SU-DHL-6 (cell line): ENCODE data around the gene PLAAT4.

Source experiments
- H2AFZ ChIP-seq: fragments of 200-600 bp; sonication (generic); 2 replicates; pipeline ENCODE4 v1.6.1; 2014; ENCODE audit warnings: low read depth, mild to moderate bottlenecking, moderate library complexity, mixed read lengths, antibody characterized with exemption, low read length; ENCODE audit not compliant: severe bottlenecking
- H3F3A ChIP-seq: fragments of 200-600 bp; shearing (Covaris generic); 2 replicates; pipeline ENCODE4 v1.6.0; 2016; ENCODE audit warnings: antibody characterized with exemption, mild to moderate bottlenecking; ENCODE audit not compliant: insufficient read depth
- H3K27ac ChIP-seq: fragments of 200-600 bp; sonication (generic); 2 replicates; pipeline ENCODE4 v1.5.1; 2016; ENCODE audit warnings: low read depth, mild to moderate bottlenecking, low read length, moderate library complexity, mixed read lengths
- H3K27me3 ChIP-seq: fragments of 200-600 bp; sonication (generic), shearing (Covaris generic); 2 replicates; pipeline ENCODE4 v1.6.0; 2014; ENCODE audit warnings: mild to moderate bottlenecking, low read length
- H3K36me3 ChIP-seq: fragments of 200-600 bp; sonication (generic); 2 replicates; pipeline ENCODE4 v1.6.1; 2014; ENCODE audit warnings: mild to moderate bottlenecking, low read length, mixed read lengths
- H3K4me2 ChIP-seq: fragments of 300-600, 200-600 bp; shearing (Covaris generic), sonication (generic); 2 replicates; pipeline ENCODE4 v1.6.0; 2014; ENCODE audit warnings: low read length, low read depth, mild to moderate bottlenecking; ENCODE audit not compliant: poor library complexity, severe bottlenecking
- H3K4me3 ChIP-seq: fragments of 200-600 bp; sonication (generic); 2 replicates; pipeline ENCODE4 v1.5.1; 2014; ENCODE audit warnings: antibody characterized with exemption, low read length, mild to moderate bottlenecking, mixed read lengths; ENCODE audit not compliant: insufficient read depth, poor library complexity, severe bottlenecking
- H3K79me2 ChIP-seq: fragments of 200-600 bp; sonication (generic); 2 replicates; pipeline ENCODE4 v1.6.1; 2014; ENCODE audit warnings: mild to moderate bottlenecking, low read length, moderate library complexity; ENCODE audit not compliant: insufficient read depth
- H3K9ac ChIP-seq: fragments of 200-600 bp; sonication (generic); 2 replicates; pipeline ENCODE4 v1.7.0; 2014; ENCODE audit warnings: mild to moderate bottlenecking, low read length
- H3K9me2 ChIP-seq: fragments of 200-600 bp; sonication (generic); replicated peaks from 2 replicates; pipeline ENCODE4 v1.6.1; 2014; ENCODE audit warnings: low read length; ENCODE audit not compliant: insufficient read depth
- H3K9me3 ChIP-seq: fragments of 200-600 bp; sonication (generic); 2 replicates; pipeline ENCODE4 v1.6.1; 2014; ENCODE audit warnings: low read length, mixed read lengths; ENCODE audit not compliant: insufficient read depth
- H4K20me1 ChIP-seq: fragments of 200-600 bp; sonication (generic); 2 replicates; pipeline ENCODE4 v1.6.1; 2014; ENCODE audit warnings: low read depth, mild to moderate bottlenecking, antibody characterized with exemption, low read length, moderate library complexity, mixed read lengths
- EZH2phosphoT487 ChIP-seq: fragments of 200-600 bp; sonication (generic), shearing (Covaris generic); conservative IDR thresholded peaks from 2 replicates; pipeline ENCODE4 v1.6.1; 2018; ENCODE audit warnings: mild to moderate bottlenecking, antibody characterized with exemption, low read length, moderate library complexity, mixed read lengths
- TF ChIP-seq, protein P1 (sequence below): fragments of 200-600 bp; sonication (generic); IDR thresholded peaks from one replicate; pipeline ENCODE4 v1.5.1; 2017; ENCODE audit warnings: antibody characterized with exemption, mild to moderate bottlenecking, low read length, moderate library complexity; ENCODE audit not compliant: insufficient read depth, poor library complexity, severe bottlenecking

Gene PLAAT4

DNA sequence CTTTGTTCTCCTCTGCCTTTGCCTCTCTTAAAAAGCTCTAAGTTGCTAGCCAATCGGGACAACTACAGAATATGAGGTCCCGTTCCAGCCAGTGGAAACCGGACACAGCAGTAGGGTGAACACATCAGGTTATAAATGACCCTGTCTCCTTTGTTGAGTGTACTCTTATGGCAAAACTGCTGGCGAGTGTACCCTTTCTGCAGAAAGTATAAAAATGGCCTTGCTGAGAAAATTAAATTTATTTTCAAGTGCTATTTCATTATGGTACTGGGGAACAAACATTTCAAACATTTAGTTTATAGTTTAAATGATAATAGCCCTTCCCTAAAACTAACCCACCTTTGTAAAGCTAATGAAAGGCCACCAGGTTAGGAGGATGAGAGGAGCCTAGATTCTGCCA is 36.7 kb upstream of the PLAAT4 start:
- Histone ChIP-seq H3K9ac (no peak overlapping the region), H3K4me3 (no peak overlapping the region), H3K27ac (no peak overlapping the region)

DNA sequence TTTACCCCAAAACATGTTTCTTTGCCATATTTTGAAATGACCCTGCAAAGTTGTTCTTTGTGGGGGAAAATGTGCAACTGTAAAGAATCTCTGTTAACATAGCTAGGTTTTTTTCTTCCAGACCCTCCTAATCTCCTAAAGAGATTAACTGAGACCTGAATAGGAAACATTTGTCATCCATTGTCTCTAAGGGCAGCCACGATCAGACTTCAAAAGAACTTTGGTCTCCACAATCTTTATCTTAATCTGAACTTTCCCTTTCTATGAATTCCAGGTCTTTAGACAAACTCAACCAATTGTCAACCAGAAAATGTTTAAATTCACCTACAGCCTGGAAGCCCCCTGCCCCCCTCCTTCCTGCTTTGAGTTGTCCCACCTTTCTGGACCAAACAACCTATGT is 35.4 kb upstream of the PLAAT4 start:
- H3F3A ChIP-seq, result no peaks in the 10 kb centered on the region
- H3K9ac ChIP-seq, result no peak overlapping the region
- no peak overlapping the region for H2AFZ ChIP-seq
- H3K4me2 ChIP-seq, result no peak overlapping the region
- H4K20me1 ChIP-seq, result no peaks in the 10 kb centered on the region
- H3K4me3 ChIP-seq, result no peak overlapping the region
- H3K27ac ChIP-seq, result no peak overlapping the region
- H3K9me2 ChIP-seq, result no peaks in the 10 kb centered on the region
- no peaks in the 10 kb centered on the region for H3K27me3 ChIP-seq
- 0 out of 2 replicates have a peak, but pooled peaks cover 8% of the 10 kb centered on the region for H3K9me3 ChIP-seq
- TF ChIP-seq EZH2phosphoT487, result no peak
- TF ChIP-seq, protein P1, sequence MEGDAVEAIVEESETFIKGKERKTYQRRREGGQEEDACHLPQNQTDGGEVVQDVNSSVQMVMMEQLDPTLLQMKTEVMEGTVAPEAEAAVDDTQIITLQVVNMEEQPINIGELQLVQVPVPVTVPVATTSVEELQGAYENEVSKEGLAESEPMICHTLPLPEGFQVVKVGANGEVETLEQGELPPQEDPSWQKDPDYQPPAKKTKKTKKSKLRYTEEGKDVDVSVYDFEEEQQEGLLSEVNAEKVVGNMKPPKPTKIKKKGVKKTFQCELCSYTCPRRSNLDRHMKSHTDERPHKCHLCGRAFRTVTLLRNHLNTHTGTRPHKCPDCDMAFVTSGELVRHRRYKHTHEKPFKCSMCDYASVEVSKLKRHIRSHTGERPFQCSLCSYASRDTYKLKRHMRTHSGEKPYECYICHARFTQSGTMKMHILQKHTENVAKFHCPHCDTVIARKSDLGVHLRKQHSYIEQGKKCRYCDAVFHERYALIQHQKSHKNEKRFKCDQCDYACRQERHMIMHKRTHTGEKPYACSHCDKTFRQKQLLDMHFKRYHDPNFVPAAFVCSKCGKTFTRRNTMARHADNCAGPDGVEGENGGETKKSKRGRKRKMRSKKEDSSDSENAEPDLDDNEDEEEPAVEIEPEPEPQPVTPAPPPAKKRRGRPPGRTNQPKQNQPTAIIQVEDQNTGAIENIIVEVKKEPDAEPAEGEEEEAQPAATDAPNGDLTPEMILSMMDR, result no peak
- H3K79me2 ChIP-seq, result no peaks in the 10 kb centered on the region
- H3K36me3 ChIP-seq, result no peaks in the 10 kb centered on the region

More for the DNA sequence above, 36.7 kb upstream of the PLAAT4 start:
- no peak overlapping the region for H3K4me2 ChIP-seq
- H3K9me3 ChIP-seq, result 0 out of 2 replicates have a peak, but pooled peaks cover 8% of the 10 kb centered on the region
- no peaks in the 10 kb centered on the region for H3K9me2 ChIP-seq
- H3K79me2 ChIP-seq, result no peaks in the 10 kb centered on the region
- no peaks in the 10 kb centered on the region for H3K36me3 ChIP-seq
- no peak for TF ChIP-seq EZH2phosphoT487
- TF ChIP-seq, protein P1, result no peak
- no peaks in the 10 kb centered on the region for H4K20me1 ChIP-seq
- no peaks in the 10 kb centered on the region for H3K27me3 ChIP-seq
- no peak overlapping the region for H2AFZ ChIP-seq
- no peaks in the 10 kb centered on the region for H3F3A ChIP-seq

DNA sequence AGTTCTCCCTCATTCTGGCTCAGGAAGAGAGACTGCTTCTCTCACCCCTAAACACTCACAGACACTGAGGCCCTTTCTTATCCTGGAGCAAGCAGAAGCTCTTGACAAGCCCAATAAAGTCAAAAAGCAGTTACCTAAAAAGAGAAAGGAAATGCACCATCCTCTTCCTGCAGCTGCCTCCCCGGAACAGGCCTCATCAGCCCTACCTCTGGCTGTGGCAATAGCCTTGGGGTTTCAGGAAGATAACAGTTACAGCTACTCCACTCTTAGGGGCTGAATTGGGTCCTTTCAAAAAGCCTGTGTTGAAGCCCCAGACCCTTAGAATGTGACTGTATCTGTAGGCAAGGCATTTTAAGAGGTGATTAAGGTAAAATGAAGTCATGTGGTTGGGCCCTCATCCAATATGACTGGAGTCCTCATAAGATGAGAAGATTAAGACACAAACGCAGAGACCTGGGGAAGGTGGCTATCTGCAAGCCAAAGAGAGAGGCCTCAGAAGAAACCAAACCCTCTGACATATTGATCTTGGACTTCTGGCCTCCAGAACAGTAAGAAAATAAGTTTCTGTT is 34.3 kb upstream of the PLAAT4 start:
- Histone ChIP-seq H3K9me3 (0 out of 2 replicates have a peak, but pooled peaks cover 8% of the 10 kb centered on the region), H3K9ac (no peak overlapping the region), H4K20me1 (no peaks in the 10 kb centered on the region), H3K4me2 (no peak overlapping the region), H3K27me3 (no peaks in the 10 kb centered on the region), H3K9me2 (no peaks in the 10 kb centered on the region), H3K36me3 (no peaks in the 10 kb centered on the region), H3K79me2 (no peaks in the 10 kb centered on the region), H3K27ac (no peak overlapping the region), H3K4me3 (no peak overlapping the region), H2AFZ (no peak overlapping the region), H3F3A (no peaks in the 10 kb centered on the region)
- TF ChIP-seq, protein P1, result no peak
- no peak for TF ChIP-seq EZH2phosphoT487
